GM10266 (cell line): Measurements from ENCODE around the gene UAP1L1.

ENCODE experiments used
- DNase-seq: peaks from one replicate; pipeline ENCODE4 v3.0.0; 2012; ENCODE audit errors: extremely low spot score
- CTCF ChIP-seq: IDR thresholded peaks from 2 replicates; pipeline ENCODE4 v1.5.1; 2012; ENCODE audit warnings: mild to moderate bottlenecking, low read depth; ENCODE audit not compliant: control insufficient read depth, insufficient read depth; ENCODE audit errors: missing control alignments

Gene UAP1L1

GRCh38 chr9:137077758-137078693, 709 bp downstream of the UAP1L1 start:
- TF ChIP-seq CTCF, result no peak
- DNase-seq, result peak; percentile 72

- TF ChIP-seq CTCF, result no peak
- DNase-seq, result no peak
Measured at GRCh38 chr9:137078701-137079400, 1.5 kb downstream of the UAP1L1 start.

GRCh38 chr9:137079401-137079787, 2.1 kb downstream of the UAP1L1 start:
- TF ChIP-seq CTCF, result no peak
- no peak for DNase-seq

- no peak for DNase-seq
- no peak for TF ChIP-seq CTCF
Measured at GRCh38 chr9:137080260-137081122, 3.2 kb downstream of the UAP1L1 start.

GRCh38 chr9:137082222-137082924, 5.1 kb downstream of the UAP1L1 start:
- no peak for TF ChIP-seq CTCF
- DNase-seq, result no peak

GRCh38 chr9:137082925-137083290, 5.6 kb downstream of the UAP1L1 start:
- no peak for DNase-seq
- TF ChIP-seq CTCF, result no peak
